Brain microvascular endothelial cell (primary cell): ENCODE measurements around the gene APOM.
A peak's percentile ranks its signal among the peaks of the same experiment; 100 is the strongest.

Experiments
- DNase-seq: peaks from one replicate; pipeline ENCODE4 v3.0.0-alpha.2; 2020
- H3K27ac ChIP-seq: fragments of 250-450 bp; sonication (Bioruptor Pico); 2 replicates; pipeline ENCODE4 v1.5.1; 2020; ENCODE audit warnings: mild to moderate bottlenecking, moderate library complexity
- H3K27me3 ChIP-seq: fragments of 250-450 bp; sonication (Bioruptor Pico); replicated peaks from 2 replicates; pipeline ENCODE4 v1.5.1; 2020; ENCODE audit warnings: mild to moderate bottlenecking
- H3K36me3 ChIP-seq: fragments of 250-450 bp; sonication (Bioruptor Pico); replicated peaks from 2 replicates; pipeline ENCODE4 v1.5.1; 2020; ENCODE audit warnings: mild to moderate bottlenecking
- H3K4me3 ChIP-seq: 2 replicates; pipeline ENCODE4 v1.5.1; 2011; ENCODE audit warnings: low read depth, mild to moderate bottlenecking, control low read depth, low read length, moderate library complexity
- in situ Hi-C: cut with HindIII; loops from 2 replicates; pipeline ENCODE4 v1.10.0; 2017; ENCODE audit warnings: low sequenced_read_pairs, low pct_ligation_motif_present
- TF ChIP-seq, protein P1 (sequence below): IDR thresholded peaks from 2 replicates; pipeline ENCODE4 v1.5.1; 2011; ENCODE audit warnings: low read depth, mild to moderate bottlenecking, moderate library complexity, low read length, control low read depth, inconsistent platforms; ENCODE audit errors: missing control alignments

APOM gene

DNA sequence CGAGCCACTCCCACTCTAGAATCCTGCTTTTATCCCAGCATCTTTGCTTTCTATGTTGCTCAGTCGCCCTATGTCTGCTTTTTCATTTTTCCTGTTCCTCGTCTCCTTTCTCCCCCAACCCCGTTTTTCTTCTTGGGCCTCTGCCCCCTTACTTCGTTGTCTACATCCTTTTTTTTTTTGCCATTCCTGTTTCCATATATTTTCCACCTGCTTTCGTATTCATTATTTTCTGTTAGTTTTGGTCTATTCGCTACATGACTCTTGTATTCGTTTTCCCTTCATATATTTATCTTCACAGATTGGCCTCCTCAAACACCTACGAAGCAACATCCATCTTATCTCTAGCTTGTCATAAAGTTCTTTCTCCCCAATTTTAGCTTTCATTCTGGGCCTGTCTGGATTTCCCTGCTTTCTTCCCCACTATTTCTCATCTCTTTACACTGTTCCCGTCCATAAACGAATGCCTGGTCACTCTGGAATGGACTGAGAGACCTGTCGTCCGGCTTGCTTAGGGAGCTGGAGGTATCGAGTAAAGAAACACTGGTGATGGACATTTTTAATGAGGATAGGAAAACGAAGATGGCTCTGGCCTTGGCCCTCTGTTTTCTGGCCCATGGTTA is 34.3 kb upstream of the APOM start:
- in situ Hi-C loops, result no loop called here
- H3K36me3 ChIP-seq, result peaks cover 39% of the 10 kb centered on the region
- DNase-seq, result no peak
- peak overlapping the region; percentile 93 for H3K27ac ChIP-seq
- TF ChIP-seq, protein P1, sequence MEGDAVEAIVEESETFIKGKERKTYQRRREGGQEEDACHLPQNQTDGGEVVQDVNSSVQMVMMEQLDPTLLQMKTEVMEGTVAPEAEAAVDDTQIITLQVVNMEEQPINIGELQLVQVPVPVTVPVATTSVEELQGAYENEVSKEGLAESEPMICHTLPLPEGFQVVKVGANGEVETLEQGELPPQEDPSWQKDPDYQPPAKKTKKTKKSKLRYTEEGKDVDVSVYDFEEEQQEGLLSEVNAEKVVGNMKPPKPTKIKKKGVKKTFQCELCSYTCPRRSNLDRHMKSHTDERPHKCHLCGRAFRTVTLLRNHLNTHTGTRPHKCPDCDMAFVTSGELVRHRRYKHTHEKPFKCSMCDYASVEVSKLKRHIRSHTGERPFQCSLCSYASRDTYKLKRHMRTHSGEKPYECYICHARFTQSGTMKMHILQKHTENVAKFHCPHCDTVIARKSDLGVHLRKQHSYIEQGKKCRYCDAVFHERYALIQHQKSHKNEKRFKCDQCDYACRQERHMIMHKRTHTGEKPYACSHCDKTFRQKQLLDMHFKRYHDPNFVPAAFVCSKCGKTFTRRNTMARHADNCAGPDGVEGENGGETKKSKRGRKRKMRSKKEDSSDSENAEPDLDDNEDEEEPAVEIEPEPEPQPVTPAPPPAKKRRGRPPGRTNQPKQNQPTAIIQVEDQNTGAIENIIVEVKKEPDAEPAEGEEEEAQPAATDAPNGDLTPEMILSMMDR, result no peak
- H3K4me3 ChIP-seq, result peak overlapping the region; percentile 94
- no peaks in the 10 kb centered on the region for H3K27me3 ChIP-seq

DNA sequence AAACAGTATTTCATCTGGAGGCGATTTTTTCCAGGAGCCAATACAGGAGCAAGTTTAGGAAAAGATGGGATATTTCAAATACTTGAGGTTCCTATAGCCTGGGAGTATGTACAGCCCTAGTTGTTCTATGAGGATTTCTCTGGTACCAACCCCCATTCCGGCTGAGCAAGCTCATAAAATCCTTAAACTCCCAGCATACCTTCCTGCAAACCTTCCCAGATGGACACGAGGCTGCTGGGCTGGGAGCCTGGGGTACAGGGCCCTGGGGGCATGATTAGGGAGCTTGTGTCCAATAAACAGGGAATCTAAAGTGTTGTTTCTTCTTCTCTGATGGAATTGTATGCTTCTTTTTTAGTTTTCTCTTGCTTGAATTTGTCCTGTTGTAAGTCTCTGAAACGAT is 33.7 kb upstream of the APOM start:
- in situ Hi-C loops, result no loop called here
- H3K27ac ChIP-seq, result peak overlapping the region; percentile 93
- TF ChIP-seq, protein P1, result no peak
- H3K36me3 ChIP-seq, result peaks cover 44% of the 10 kb centered on the region
- no peaks in the 10 kb centered on the region for H3K27me3 ChIP-seq
- peak overlapping the region; percentile 94 for H3K4me3 ChIP-seq
- DNase-seq, result no peak

DNA sequence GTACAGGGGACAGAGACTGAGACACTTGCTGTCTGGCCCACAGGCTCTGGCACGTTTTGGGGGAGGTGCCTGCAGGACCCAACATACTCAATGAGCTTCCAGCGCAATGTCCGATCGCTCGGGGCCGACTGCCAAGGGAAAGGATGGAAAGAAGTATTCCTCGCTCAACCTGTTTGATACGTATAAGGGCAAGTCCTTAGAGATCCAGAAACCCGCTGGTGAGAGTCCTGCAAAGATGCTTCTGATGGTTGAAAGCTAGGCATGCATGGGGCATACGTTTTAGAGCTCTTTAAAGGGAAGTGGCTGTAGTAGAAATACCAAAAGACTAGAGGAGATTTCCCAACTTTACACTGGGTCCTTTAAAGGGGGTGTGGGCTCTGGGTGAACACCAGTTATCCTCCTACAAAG is 33.0 kb upstream of the APOM start:
- H3K27me3 ChIP-seq, result no peaks in the 10 kb centered on the region
- peak overlapping the region; percentile 94 for H3K4me3 ChIP-seq
- no peak overlapping the region for H3K27ac ChIP-seq
- TF ChIP-seq, protein P1, result no peak
- no peak for DNase-seq
- in situ Hi-C loops, result no loop called here
- peaks cover 51% of the 10 kb centered on the region for H3K36me3 ChIP-seq

DNA sequence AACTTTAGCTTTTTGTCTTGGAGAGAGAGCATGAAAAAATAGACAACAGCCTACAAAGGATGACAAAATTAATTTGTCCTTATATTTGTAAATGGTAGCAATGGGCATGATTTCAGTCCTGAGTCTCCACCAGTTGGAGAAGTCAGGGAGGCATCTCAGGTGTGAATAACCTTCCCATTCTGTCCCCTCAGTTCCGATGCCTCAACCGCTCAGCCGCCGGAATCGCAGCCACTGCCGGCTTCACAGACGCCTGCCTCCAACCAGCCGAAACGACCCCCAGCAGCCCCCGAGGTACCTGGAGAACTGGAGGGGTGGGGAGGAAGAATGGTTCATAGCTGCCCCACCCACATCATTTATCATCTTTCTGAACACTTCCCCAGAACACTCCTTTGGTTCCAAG is 31.6 kb upstream of the APOM start:
- TF ChIP-seq, protein P1, result no peak
- DNase-seq, result no peak
- Histone ChIP-seq H3K36me3 (peaks cover 65% of the 10 kb centered on the region), H3K27me3 (no peaks in the 10 kb centered on the region), H3K27ac (no peak overlapping the region), H3K4me3 (no peak overlapping the region)
- in situ Hi-C loops, result no loop called here

DNA sequence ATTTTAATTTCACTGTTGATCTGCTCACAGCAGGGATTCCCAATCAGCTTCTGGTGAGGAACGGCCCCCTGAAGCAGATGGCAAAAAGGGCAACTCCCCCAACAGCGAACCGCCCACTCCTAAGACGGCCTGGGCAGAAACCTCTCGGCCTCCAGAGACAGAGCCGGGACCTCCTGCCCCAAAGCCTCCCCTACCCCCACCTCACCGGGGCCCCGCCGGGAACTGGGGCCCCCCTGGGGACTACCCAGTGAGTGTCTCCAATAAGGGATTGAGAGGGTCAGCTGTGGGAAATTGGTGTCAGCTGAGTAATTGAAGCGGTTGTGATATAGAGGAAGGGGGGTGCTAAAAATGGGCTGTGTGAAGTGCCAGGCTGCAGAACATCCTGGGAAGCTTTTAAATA is 28.7 kb upstream of the APOM start:
- no peak for DNase-seq
- Histone ChIP-seq H3K4me3 (no peak overlapping the region), H3K36me3 (peaks cover 93% of the 10 kb centered on the region), H3K27me3 (no peaks in the 10 kb centered on the region), H3K27ac (no peak overlapping the region)
- in situ Hi-C loops, result no loop called here
- TF ChIP-seq, protein P1, result no peak

DNA sequence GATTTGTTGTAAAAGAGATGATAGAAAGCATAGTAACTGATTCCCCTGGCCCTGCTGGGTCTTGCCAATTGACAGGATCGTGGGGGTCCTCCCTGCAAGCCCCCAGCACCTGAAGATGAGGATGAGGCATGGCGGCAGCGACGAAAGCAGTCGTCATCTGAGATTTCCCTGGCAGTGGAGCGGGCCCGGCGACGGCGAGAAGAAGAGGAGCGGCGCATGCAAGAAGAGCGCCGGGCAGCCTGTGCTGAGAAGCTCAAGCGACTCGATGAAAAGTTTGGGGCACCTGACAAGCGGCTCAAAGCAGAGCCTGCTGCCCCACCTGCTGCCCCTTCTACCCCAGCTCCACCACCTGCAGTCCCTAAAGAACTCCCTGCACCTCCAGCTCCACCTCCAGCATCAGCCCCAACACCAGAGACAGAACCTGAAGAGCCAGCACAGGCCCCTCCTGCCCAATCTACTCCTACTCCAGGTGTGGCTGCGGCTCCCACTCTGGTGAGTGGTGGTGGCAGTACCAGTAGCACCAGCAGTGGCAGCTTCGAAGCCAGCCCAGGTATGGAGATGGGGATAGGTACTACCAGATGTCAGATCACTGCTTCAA is 27.9 kb upstream of the APOM start:
- H3K4me3 ChIP-seq, result no peak overlapping the region
- peaks cover 96% of the 10 kb centered on the region for H3K36me3 ChIP-seq
- no peaks in the 10 kb centered on the region for H3K27me3 ChIP-seq
- in situ Hi-C loops, result no loop called here
- no peak overlapping the region for H3K27ac ChIP-seq
- no peak for DNase-seq
- TF ChIP-seq, protein P1, result no peak
